GM12892 (cell line): Measurements from ENCODE around the gene MMP24.

Experiments used
- DNase-seq: peaks from one replicate; pipeline ENCODE4 v3.0.0; 2011; ENCODE audit not compliant: insufficient read length
- FAIRE-seq: peaks from 2 replicates; lab custom pipeline; 2011; peaks lifted over from hg19 to GRCh38; lab: Jason Lieb, UNC
- POLR2A ChIP-seq: IDR thresholded peaks from 2 replicates; pipeline ENCODE4 v1.6.1; 2011; ENCODE audit warnings: low read depth, low read length, control low read depth
- POLR2AphosphoS5 ChIP-seq: IDR thresholded peaks from 2 replicates; pipeline ENCODE4 v1.6.1; 2011; ENCODE audit warnings: low read depth, low read length, control low read depth
- TAF1 ChIP-seq: IDR thresholded peaks from 2 replicates; pipeline ENCODE4 v1.6.1; 2011; ENCODE audit warnings: low read depth, mild to moderate bottlenecking, control low read depth, low read length, borderline replicate concordance

The MMP24 gene

DNA sequence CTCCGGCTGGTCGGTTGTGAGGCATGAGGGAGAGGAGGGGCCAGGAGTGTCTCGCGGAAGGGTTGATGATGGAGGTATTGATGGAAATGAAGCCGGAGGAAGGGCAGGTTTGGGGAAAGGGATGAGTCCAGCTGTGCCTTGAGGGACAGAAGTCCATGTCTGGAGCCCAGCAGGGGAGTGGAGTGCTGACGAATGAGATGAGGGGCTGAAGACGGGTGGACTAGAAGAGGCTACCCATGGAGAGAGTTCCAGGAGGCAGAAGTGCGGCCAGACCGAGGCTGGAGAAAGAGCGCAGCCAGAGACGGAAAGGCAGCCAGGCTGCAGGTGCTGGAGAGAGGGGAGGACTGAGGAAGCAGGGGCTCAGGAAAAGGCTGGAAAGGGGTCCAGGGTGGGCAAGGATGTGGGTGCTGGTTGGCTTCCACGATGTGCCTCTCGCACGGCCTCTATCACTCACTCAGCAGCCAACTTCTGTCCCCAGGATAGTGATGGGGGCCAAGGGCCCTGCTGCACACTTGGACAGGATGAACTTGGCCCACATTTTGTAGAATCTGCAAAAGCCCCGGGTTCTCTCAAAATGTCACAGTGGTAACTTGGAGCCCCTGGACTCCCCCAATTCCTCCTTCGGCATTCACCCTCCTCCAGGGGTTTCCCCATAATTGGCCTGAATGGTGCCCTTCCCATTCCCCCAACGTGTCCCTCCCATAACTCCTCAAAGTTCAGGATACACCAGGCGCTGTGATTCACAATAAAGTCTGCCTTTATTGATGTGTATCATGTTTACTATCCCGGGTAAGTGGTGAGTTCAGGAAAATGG, 58.7 kb downstream of the MMP24 start:
- DNase-seq: no peak
- FAIRE-seq: no peak

DNA sequence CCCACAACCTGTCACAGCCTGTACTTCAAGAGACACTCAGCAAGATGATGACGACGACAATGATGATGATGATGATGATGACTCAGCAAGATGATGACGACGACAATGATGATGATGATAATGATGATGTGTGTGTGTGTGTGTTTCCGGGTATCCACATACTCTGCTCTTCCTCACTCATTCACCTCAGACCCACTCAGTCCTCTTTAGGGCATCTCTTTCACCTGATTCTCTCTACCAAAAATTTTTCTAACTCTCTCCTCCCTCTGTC, 59.3 kb downstream of the MMP24 start:
- TF ChIP-seq TAF1 (no peak), POLR2A (no peak), POLR2AphosphoS5 (no peak)
- FAIRE-seq (no peak), DNase-seq (no peak)

More for the DNA sequence above, 58.7 kb downstream of the MMP24 start:
- TF ChIP-seq POLR2AphosphoS5 (no peak), POLR2A (no peak), TAF1 (no peak)

DNA sequence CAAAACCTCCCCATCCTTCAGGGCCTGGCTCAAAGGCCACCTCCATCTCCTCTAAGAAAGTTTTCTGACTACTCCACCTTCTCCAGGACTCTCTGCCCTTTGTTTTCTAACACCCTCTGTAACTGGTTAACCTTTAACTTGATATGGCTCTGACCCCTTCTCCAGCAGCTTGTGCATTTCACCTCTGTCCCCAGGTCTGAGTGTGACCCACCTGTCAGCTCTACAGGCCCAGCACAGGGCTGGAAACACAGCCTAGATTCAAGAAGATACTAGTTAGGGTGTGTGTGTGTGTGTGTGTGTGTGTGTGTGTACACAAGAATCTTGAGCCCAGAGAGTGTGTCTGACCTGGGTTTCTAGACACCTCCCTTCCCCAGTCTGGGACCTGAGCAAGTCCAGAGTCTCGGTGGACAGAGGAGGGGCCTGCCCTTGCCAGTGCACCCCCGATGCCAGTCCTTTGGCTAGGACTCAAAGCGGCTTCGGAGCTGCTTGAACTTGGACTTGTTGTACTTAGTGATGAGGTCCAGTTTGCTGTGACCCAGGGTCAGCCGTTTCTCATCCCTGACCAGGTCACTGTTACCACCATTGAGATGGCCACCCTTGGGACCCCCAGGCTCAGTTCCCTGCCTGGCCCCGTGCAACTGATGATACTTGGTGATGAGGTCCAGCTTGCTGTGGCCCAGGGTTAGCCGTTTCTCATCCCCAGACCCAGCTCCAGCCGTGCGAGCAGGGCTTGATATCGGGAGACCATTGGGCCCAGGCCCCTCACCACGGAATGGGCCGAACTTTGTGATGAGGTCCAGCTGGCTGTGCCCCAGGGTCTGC, 59.8 kb downstream of the MMP24 start:
- FAIRE-seq (no peak), DNase-seq (no peak)
- TF ChIP-seq POLR2A (no peak), TAF1 (no peak), POLR2AphosphoS5 (no peak)

DNA sequence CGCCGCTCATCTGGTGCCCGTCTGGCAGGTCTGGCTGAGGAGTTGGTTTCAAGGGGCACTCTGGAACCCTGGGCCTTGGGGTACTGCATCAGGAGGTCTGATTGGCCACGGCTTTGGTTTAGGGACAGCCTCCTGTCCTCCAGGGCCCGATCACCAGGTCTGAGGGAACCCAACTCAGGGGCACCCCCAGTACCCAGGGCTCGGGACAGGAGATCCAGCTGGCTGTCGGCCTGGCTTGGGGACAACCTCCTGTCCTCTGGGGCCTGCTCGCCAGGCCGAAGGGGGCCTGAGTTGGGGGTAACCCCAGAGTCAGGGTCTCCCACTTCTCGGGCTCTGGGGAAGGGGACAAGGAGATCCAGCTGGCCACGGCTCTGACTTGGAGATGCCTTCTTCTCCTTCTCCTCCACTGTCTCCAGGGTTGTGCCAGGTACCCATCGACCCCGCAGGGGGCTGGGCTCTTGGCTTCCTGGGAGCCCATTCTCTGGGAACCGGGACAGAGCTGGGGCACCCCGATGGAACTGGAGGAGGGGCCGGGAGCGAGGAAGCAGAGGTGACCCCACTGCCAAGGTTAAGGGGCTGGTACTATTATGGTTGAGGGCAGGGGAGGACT, 60.5 kb downstream of the MMP24 start:
- no peak for FAIRE-seq
- DNase-seq: no peak
- TF ChIP-seq POLR2A: no peak
- TF ChIP-seq POLR2AphosphoS5: no peak
- TF ChIP-seq TAF1: no peak

DNA sequence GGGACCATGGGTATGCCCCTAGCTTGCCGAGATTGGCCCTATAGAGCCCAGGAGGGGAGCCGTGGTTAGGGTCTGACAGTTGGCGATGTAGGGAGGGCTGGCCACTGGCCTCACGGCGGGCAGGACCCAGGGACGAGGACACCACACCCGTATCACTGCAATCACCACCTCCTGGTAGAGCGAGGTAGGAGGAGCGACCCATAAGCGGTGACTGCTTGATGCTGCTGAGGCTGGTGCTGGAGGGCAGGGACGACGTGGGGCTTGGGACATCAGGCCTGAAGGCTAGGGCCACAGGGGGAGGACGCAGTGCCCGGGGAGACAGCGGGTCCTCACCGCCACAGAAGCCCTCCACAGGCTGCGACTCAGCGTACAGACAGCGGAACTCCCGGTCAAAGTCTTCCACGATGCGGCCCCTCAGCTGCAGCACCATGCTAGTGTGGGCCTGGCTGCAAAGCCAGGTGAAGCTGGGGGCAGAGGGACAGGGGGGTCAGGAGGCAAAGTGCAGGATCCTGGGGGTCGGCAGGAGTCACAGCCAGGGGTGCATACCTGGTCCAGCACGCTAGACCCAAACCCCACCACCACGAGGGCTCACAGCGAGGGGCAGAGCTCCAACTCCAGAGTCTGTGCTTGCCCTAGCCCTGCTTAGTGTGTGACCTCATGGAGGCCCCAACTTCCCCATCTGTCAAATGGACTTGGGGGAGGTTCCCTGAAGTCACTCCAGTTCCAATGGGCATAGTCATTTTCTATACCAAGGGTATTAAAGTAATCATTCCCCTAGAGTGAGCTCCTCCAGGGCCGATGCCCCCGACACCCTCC, 61.2 kb downstream of the MMP24 start:
- DNase-seq (no peak), FAIRE-seq (no peak)
- TF ChIP-seq POLR2A (no peak), TAF1 (no peak), POLR2AphosphoS5 (no peak)

DNA sequence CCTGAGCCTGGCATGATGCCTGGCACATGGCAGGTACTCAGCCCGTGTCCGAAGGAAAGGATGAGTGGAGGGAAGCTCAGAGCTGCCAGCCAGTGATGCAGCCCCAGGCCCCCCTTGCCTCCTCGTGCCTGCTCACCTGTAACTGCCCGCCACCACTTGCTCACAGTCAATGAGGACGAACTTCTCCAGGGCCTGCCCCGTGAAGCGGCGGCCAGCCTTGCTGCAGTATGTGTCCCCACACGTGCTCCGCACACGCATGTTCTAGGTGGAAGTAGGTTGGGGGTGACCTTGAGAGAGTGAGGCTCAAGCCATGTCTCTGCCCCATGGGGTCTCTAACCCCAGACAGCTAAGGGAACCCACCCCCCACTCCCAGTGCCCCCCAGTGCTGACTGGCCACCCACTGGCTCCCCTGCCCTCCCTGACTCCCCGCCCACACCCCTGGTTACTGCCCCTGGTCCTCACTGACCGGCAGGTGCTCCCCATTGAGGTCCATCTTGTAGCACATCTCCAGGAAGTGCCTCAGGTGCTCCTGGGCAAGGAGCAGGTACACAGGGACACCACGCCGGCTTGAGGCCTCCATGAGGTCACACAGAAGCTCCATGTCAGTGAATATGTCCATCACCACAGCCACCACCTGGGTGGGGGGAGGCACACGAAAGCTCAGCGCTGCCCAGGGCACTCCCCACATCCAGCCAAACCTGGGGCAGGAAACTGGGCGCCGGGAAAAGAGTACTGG, 62.0 kb downstream of the MMP24 start:
- FAIRE-seq: no peak
- DNase-seq: no peak
- TF ChIP-seq POLR2AphosphoS5 (no peak), TAF1 (no peak), POLR2A (no peak)

DNA sequence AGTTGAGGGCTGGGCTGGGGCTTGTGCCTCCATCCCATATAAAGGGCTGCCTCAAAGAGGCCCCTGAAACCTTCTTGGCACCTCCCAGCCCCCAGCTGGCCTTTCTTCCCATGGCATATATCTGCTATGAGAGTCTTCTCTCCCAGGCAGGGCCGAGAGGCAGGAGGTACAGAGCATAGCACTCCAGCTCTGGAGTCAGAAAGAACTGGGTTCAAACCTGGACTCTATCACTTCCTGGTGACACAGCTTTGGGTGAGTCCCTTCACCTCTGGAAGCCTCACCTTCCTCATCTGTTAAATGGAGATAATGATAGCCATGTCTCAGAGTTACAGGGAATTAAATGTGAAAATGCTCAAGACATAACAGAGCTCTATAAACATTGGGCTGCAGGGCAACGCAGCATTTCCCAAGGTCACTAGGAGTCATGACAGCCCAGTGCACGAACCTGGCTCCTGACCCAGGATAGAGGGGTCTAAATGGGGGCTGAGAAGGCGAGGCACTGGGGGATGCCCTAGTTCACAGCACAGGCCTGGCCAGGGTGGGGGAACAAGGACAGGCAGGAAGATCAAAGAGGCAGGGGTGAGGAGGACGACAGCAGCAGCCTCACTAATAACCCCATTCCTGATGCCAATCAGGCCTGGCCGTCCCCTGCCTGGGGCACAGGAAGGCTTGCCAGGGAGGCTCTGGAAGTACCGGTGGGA, 63.8 kb downstream of the MMP24 start:
- FAIRE-seq (no peak), DNase-seq (no peak)
- TF ChIP-seq POLR2AphosphoS5 (no peak), TAF1 (no peak), POLR2A (no peak)

DNA sequence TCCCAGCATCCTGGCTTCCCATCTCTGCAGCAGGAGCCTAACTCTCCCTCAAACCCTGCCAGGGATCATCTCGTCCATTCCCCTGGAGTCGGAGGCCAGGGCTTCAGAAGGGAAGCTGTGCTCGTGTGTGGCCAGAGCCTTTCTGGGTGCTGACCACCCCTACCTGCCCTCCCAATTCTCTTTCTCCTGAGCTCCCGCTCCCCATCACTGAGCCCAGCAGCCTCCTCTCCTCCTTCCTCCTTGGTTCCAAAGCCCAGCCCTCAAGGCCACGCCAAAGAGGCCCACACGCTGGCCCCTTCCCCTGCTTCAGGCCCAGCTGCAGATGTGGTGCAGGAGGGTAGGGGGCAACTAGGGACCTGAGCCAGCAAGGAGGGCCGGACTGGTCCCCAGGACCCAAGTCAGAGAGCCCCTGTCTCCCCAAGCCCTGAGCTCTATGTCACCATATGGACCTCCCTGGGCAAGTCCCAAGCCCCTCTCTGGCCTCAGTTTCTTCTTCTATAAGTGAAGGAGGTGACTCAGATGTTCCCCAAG, 64.5 kb downstream of the MMP24 start:
- no peak for DNase-seq
- TF ChIP-seq POLR2AphosphoS5 (no peak), TAF1 (no peak), POLR2A (no peak)
- FAIRE-seq: no peak

DNA sequence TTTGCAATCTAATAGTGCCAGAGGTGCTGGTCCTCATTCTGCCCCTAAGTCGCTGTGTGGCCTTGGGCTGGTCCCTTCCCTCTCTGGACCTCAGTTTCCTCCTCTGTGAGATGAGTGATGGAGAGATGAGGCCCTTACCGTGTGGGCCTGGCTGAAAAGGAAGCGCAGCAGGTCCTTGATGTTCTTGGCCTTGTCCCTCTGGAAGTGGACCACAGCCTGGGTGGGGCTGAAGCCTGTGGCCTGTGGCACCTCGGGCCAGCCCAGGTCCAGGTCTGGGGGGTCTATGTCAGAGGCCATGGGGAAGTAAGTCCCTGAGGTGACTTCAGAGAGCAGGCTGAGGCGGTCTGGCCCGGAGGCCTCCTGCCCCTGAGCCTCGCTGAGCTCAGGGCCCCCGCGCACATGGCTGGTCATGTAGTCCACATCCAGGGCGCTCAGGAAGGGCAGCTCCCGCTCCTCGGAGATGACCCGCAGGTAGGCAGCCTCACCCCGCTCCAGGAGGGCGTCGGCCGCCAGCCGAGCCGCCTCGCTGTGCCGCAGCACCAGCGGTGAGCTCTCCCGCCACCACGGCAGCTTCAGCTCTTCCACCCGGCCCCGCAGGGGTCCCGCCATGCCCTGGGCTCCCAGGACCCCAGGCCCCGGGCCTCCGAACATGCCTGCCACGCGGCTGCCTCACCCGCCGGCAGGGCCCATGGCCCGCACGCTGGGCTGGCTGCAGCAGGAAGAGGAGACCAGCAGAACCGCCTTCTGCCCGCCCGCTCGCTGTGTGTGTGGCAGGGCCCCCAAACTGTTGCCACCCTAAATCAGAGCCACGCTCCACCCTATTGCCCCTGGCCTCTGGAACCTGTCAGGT, 65.4 kb downstream of the MMP24 start, which contains the start of gene FAM83C:
Gene FAM83C (minus strand): TSS at position 772 of the 850 bp plus-strand sequence. CDS start 121 bp downstream, at position 651.
- TF ChIP-seq TAF1 (no peak), POLR2AphosphoS5 (no peak), POLR2A (no peak)
- DNase-seq (no peak), FAIRE-seq (no peak)
